ENCODE data around the gene OR10H3.
"Not testable (repeated sequence)": the region's sequence is repeated elsewhere in the genome, so short reads cannot be mapped to it uniquely, and the experiment has no call there.

OR10H3 gene, protein sequence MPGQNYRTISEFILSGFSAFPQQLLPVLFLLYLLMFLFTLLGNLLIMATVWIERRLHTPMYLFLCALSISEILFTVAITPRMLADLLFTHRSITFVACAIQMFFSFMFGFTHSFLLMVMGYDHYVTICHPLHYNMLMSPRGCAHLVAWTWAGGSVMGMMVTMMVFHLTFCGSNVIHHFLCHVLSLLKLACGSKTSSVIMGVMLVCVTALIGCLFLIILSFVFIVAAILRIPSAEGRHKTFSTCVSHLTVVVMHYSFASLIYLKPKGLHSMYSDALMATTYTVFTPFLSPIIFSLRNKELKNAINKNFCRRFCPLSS
- total RNA-seq, result 0 to 0.66 (median 0) reads per million in 17 experiments

DNA sequence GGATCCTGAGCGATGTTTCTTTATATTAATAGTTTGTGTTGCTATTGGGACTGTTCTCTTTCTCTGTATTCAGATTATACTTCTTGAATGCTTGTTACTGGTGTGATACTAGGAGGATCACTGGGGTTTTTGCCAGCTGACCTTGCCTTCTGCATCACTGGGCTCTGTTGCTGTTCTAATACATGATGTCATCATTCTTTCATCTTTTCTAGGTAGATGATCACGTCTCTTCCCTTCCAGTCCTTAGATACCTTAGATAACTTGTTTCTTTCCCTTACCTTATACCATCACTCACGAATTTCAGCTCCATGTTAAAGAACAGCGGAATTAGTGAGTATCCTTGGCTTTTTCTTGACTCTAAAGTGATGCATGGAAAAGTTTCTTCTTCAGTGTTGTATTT, at the start of gene OR10H3:
Gene OR10H3 (plus strand): TSS at position 264 of the 400 bp plus-strand sequence. CDS start 3,408 bp downstream, outside the sequence.
- no peak for DNase-seq

DNA sequence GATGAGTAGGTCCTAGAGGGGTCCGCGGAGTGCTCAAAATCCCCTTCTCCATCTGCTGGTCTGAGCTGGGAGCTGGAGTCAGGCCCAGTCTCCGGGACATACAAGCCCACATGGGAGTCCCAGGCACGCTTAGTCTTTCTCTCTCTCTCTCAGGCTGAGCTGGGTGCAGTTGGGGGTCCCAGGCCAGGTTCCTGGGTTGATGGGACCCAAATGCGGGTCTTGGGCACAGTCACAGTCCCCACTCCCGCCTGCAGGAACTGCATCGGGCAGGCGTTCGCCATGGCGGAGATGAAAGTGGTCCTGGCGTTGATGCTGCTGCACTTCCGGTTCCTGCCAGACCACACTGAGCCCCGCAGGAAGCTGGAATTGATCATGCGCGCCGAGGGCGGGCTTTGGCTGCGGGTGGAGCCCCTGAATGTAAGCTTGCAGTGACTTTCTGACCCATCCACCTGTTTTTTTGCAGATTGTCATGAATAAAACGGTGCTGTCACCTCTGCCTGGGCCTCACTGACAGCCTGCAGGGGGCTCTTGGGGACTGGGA, 41.1 kb upstream of the OR10H3 start:
- DNase-seq, result no peak

DNA sequence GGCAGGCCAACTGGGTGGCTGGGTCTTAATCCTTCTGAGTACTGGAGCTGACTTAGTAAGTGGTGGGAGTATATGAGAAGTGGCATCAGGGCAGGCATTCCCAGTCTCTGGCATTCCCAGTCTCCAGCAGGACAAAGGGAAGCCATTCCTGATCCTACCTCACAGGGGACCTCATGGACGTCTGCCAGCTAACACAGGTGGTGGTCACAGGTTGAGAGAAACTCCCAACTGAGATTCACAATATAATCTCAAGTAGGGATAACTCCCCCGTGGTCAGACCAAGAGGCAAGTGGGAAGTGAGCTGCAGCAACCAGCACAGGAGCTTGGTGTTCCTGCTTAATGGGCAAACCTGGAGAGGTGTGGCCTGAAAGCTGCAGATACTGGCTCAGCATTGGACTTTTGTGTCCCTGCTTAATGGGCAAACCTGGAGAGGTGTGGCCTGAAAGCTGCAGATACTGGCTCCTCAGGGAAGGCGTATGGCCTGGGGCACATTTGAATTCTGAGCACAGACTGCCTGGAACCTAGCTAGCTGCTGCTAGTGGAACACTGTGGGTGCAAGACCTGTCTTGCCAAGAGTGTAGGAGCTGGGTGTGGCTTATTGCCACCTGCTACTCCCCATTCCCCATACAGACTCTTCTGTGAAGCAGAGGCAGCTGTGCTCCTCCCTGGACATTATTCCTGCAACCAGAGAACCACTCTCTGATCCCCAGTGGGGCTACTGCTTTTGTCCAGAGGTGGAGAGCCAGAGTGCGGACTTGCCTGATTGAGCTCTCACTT, 35.8 kb upstream of the OR10H3 start:
- DNase-seq, result no peak

DNA sequence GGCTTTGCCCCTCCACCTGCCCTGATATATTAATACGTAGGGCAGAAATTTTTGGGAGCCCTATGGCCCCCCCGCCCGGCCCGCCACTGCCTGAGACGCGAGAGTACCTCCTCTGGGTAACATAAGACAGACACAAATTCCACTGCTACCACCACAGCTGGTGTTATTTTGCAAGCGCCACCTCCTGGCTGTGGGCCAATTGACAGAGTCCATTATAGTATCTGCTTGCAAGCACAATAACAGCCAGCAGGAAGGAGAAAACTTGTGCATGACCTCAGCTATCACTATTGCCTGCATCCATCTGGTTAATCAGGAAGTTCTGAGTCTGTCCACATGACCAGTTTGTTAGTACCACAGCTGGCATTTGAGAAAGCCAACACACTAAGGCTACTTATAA, 35.3 kb upstream of the OR10H3 start:
- DNase-seq, result peak; percentile 89 to 91 (median 91)

DNA sequence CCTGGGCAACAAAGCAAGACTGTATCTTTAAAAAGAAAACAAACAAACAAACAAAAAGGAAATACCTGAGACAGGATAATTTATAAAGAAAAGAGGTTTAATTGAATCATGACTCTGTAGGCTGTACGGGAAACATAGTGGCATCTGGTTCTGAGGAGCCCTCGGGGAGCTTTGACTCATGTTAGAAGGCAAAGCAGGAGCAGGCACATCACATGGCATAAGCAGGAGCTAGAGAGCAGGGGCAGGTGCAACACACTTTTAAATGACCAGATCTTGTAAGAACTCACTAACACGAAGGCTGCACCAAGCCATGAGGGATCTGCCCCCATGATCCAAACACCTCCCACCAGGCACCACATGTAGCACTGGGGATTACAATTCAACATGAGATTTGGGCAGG, 23.1 kb upstream of the OR10H3 start:
- DNase-seq, result no peak

DNA sequence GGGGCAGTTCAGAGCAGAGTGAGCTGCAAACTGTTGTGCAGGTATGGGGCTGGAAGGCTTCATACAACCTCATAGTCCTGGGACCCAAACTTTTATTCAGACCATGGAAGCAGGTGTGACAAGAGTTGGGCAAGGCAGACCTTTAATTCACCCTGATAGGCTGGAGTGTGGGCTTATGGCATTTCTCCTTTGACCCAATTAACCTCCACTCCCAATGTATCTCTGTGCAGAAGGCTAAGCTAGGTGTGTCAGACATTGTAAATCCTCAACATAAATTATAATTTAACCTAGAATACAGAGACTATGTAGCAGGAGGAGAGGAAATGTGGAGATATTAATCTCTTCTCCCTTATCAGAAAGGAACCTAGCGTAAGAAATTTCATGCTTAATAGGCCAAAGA, 22.1 kb upstream of the OR10H3 start:
- DNase-seq, result no peak

DNA sequence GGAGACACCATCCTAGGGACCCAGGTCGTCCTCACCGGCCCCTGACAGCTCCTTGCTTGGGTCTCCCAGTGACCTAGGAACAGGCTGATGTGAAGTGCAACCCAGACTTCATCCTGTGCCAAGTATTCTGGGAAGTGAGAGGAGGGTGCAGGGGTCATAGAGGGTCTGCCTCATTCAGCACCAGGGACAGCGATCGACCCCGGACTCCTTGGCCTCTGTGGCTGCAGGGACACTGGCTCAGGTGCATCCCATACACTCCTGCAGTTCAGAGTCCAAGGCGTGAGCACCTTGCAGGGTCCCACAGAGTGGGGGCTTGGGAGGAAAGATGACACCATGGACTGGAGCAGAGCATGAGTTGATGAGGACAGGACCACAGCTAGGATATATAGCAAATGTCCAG, 20.0 kb upstream of the OR10H3 start:
- DNase-seq, result no peak

DNA sequence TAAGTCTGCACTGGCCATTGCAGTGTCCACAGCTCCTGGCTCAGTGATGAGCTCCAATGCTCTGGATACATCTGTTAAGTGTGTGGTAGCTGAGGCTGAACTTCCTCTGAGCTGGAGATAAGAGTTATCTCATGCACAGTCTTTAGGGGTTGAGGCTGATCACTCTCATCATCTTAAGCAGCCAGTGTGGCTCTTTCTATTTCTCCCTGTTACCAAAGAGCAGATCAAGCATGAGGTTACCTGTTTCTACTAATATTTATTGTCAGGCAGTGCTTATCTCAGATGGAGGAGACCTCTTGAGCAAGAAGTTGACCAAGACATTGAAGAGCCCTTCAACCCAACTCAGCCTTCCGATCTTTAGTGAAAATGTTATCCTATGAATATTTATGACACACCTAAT, 16.5 kb upstream of the OR10H3 start:
- DNase-seq, result no peak

DNA sequence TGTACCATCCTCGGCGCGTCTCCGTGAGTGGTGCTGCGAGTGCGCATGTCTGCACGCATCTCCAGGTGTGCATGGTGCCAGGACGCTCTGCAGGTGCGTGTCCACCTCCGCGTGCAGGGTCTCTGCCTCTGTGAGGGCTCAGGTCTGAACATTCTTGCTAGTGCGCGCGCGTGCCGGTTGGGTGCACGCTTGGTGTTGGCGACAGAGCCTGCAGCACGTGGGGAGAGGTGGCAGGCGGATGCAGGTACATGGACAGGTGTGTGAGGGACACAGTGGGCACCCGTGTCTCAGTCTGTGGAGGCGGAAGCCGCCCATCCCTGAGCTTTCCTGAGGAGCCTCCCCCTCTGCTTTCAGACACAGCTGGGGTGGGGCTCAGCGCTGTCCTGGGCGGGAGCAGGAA, 14.8 kb upstream of the OR10H3 start:
- no peak for DNase-seq

DNA sequence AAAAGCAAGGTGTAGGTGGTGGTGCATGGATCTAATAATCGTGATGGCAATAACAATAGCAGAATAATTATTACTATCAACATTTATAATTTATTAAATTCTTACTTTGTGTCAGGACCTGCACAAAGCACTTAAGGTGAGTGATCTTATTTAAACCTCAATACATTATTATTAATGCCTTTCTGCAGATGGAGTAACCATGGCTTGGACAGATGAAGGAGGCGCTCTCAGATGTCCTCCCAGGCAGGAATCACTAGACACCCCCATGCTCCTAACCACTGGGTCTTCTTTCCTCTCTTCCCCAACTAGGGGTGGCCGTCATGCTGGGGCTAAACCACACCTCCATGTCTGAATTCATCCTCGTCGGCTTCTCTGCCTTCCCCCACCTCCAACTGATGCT, 10.1 kb upstream of the OR10H3 start, which contains the start of gene OR10H2:
Gene OR10H2 (plus strand): TSS at position 301 of the 400 bp plus-strand sequence. CDS start 20 bp downstream, at position 321.
- DNase-seq, result no peak

DNA sequence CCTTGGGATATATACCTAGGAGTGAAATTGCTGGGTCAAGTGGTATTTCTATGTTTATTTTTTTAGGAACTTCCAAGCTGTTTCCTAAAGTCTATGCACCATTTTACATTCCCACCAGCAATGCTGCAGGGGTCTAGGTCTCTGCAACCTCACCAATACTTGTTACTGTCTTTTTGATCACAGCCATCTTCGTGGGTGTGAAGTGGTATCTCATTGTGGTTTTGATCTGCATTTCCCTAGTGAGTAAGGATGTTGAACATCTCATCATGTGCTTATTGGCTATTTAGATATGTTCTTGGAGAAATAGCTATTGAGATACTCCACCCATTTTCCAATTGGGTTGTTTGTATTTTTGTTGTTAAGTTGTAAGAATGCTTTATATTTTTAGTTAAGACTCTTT, 7.2 kb upstream of the OR10H3 start:
- DNase-seq, result no peak

DNA sequence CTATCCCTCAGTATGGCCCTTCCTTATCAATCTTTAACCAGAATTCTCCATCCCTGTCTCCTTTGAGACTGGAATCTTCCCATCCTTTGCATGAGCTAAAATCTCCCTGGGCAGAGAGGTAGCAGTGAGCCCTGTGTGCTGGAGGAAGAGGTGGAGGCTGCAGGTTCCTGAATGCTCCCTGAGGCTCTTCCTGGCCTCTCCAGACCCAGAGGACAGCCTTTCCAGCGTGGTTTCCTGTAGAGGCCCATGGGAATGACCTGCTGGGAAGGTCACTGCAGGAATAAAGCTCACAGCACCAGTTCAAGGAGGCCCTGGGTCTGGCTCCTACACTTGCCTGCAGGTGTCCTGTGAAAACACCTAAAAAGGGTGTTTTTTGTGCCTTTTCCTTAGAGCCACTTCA, 5.4 kb upstream of the OR10H3 start:
- no peak for DNase-seq

DNA sequence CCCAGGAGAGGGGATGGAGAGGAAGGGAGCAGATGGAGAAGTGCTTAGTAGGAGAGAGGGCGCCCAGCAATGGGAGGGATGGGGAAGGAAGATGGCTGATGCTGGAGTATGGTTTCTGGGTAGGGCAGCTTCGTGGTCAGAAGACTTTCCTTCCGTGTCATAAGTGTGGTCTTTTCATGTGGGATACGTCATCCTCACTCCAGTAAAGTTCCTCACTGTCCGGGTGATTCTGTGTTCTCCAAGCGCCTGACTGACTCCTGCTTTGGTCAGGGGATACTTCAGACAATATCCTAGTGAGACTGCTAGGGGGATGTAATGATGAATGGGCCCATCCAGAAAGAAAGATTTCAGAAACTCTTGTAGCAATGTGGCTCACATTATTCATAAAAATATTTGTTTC, 3.9 kb upstream of the OR10H3 start:
- DNase-seq, result no peak

DNA sequence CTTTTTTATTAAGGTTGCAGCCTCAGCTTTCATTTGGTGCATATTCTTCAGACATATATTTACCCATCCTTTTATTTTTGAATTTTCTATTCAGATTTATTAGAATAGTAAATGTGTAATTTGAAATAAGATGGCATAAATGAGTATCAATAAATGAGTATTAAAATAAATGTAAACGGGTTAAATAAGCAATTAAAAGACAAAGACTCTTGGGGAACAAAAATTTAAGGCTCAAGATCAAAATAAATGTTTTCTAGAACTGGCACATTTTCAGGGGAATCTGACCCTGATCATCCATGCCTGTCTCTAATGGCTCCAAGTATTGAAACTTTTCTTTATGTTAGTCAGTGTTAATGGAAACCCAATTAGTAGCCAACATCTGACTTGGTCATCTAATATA, 3.0 kb downstream of the OR10H3 start:
- DNase-seq, result no peak

DNA sequence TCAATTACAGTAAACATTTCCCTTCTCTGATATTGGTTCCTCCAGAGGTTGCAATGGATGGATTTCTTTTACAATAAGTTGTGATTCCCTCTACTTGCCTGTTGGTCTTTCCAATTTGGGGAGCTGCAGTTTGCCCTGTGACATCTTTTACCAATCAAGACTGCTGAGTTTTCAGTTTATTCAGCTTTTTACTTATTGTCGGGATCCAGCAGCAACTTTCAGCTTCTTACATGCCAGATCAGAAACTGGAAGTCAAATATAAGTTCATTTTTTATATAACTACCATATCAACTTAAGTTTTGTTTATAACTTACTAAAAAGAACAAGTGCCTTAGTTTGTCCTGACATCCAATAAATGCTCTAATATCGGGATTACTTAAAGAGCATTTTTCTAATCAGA, 10.5 kb downstream of the OR10H3 start:
- DNase-seq, result no peak

DNA sequence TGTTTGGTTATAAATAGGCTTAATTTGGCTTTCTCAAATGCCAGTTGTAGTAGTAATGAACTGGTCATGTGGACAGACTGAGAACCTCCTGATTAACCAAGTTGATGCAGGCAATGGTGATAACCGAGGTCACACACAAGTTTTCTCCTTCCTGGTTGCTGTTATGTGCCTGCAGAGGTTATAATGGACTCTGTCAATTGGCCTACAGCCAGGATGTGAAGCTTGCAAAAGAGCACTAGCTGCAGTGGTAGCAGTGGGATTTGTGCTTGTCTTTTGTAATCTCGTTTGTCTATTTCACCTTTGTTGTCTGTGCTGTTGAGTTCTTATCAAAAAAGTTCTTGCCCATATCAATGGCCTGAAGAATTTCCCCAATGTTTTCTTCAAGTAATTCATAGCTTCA, 20.6 kb downstream of the OR10H3 start:
- DNase-seq, result no peak

DNA sequence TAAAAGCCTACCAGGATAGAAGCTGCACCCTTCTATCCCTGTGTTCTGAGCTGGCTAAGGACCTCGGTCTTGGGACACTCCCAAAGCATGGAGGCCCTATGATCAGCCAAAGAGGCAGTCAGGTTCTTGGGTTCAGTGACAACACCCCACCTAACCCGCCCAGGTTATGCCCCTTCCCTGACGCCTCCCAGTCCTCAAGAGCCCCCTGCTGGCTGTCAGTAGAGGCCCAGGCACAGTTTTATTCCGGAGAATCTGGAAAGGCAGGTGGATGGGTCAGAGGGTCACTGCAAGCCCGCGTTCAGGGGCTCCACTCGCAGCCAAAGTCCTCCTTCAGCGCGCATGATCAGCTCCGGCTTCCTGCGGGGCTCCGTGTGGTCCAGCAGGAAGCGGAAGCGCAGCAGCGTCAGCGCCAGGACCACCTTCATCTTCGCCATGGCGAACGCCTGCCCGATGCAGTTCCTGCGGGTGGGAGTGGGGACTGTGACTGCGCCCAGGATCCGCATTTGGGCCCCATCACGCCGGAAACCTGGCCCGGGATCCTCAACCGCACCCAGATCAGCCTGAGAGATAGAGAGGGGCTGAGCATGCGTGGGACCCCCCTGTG, 22.3 kb downstream of the OR10H3 start:
- peak in 3 of 4 experiments; percentile 9 to 39 (median 30) for DNase-seq

DNA sequence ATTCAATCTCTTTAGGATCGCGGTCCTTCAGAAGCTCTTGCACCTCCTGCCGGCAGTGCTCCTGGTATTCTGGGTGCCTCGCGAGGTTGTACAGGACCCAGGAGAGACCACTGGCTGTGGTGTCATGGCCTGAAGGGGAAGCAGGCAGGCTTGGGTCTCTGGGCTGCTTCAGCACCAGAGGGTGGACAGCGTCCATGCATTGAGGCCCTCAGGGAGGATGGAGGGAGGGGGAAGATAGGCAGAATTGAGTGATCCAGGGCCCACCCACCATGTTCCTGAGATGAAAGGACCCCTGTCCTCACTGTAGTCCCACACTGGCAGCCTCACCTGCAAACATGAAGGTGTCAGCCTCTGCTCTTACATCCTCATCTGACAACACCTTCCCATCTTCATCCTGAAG, 31.8 kb downstream of the OR10H3 start:
- peak in 2 of 4 experiments; percentile 20 to 29 for DNase-seq

DNA sequence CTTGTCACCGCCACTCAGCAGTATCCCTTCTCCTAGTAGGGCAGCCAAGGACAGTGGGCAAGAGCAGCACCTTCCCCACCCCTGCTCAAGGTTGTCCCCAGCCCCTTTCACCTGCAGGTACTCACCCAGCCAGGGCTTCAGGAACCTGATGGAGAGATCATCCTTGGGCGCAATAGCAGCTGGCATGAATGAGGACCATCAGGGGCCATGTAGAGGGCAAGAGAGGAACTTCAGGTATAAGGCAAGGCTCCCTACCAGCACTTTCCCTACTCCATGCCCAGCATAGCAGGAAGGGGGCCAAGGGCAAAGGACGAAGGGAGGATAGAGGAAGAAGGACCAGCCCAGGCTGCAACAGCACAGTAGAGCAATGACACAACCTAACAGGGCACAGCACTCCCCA, 36.4 kb downstream of the OR10H3 start:
- not testable (repeated sequence) for DNase-seq

DNA sequence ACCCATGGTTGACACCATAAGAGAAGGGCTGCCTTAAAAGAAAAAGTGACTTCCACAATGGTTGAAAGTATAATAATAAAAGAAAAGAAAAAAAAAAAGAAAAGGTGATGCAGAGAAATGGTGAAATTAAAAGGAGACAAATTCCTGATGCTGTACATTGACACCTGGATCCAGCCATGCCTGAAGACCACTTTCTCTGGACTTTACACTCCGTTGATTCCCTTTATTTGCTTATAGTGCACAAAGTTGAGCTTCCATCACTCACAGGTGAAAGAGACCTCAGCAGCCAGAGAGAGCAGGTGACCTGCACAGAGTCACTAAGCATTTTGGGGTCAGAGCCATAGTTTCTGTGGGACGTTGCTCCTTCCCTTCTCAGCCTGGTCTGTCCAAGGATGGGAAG, 37.5 kb downstream of the OR10H3 start:
- DNase-seq, result no peak

DNA sequence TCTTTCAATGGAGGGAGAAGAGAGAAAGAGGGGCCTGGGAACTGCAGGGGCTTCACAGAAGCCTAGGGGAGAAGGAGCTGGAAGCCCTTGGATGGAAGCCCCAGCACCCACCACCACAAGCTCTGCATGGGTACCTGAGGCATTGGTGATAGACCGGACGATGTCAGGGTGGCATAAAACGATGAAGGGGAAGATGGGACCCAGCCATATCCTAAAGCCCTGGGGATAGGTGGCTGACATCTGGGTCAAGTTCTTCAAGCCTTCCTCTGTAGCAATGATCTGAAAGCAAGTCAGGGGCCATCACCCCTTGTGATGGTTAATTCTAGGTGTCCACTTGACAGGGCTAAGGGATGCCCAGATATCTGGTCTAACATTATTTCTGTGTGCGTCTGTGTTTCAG, 38.5 kb downstream of the OR10H3 start:
- DNase-seq, result no peak

DNA sequence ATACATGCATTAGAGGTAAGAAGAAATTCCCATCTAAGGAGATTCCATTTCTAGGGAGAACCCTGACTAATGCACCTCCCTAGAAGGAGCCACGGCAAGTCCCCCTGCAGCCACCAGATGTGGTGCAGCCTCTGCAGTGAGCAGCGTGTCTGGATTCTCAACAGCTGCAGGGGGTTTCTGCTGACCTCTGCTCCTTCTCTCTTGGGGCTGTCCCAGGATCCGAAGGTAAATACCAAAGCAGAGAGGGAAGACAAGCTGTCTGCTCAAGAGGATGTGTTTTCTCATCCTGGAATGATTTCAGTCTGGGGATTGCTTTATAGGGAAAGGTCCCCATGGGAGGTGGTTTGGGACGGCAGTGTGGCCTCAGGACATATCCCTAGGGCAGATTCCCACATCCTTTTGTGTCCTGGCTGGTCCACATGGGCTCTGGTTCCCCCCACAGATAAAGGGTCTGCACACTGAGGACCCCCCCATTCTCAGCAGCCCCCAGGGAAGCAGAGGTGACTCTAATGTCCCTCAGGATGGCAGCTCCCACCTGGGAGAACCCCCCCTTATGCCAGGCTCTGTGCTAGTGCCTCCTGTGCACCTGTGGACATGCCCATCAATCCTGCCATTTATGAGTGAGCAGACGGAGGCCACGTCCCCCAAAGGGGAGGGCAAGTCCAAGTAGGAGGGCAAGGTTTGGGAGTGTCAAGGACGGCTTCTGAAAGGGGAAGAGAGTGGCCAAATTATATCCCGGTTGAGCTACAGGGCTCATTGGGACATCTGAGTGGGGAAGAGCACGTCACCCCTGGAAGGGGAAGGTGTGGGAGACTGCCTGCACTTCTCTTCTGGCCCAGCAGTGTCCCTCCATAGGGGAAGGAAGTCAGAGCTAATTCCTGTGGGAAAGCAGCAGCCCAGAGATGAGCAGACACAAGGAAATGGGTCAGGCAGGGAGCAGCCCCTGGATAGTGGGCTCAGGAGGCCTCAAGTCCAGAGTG, 39.5 kb downstream of the OR10H3 start:
- peak; percentile 16 to 52 (median 42) for DNase-seq
